AG08396 (cell line): ENCODE data around the gene SF3B3.

Experiments
- DNase-seq: peaks from one replicate; pipeline ENCODE4 v3.0.0; 2012; ENCODE audit warnings: low spot score, mixed read lengths

SF3B3 gene

GRCh38 chr16:70523743-70524398, at the start of gene SF3B3:
Gene SF3B3 (plus strand): TSS chr16:70523816. CDS start chr16:70526657, 2,841 bp downstream.
- peak; percentile 54 for DNase-seq

GRCh38 chr16:70474320-70475053, 49.1 kb upstream of the SF3B3 start:
- no peak for DNase-seq

GRCh38 chr16:70475054-70475871, 48.4 kb upstream of the SF3B3 start:
- no peak for DNase-seq

GRCh38 chr16:70476272-70477020, 47.2 kb upstream of the SF3B3 start:
- peak; percentile 94 for DNase-seq

- DNase-seq = no peak
These were observed 45.4 kb upstream of the SF3B3 start for GRCh38 chr16:70478169-70478568.

- DNase-seq = no peak
These were observed 44.7 kb upstream of the SF3B3 start for GRCh38 chr16:70478912-70479341.

- DNase-seq = no peak
These were observed 43.2 kb upstream of the SF3B3 start for GRCh38 chr16:70480127-70481105.

GRCh38 chr16:70481929-70482536, 41.6 kb upstream of the SF3B3 start:
- peak; percentile 53 for DNase-seq

GRCh38 chr16:70482624-70483023, 41.0 kb upstream of the SF3B3 start:
- no peak for DNase-seq

- no peak for DNase-seq
These were observed 40.2 kb upstream of the SF3B3 start for GRCh38 chr16:70483426-70483825.

- no peak for DNase-seq
These were observed 38.7 kb upstream of the SF3B3 start for GRCh38 chr16:70484867-70485266.

GRCh38 chr16:70490261-70490660, 33.4 kb upstream of the SF3B3 start:
- DNase-seq = no peak

GRCh38 chr16:70493802-70494201, 29.8 kb upstream of the SF3B3 start:
- DNase-seq = no peak

GRCh38 chr16:70494202-70494770, 29.3 kb upstream of the SF3B3 start:
- no peak for DNase-seq

- DNase-seq = no peak
These were observed 28.8 kb upstream of the SF3B3 start for GRCh38 chr16:70494777-70495176.

- no peak for DNase-seq
These were observed 28.0 kb upstream of the SF3B3 start for GRCh38 chr16:70495425-70496182.

GRCh38 chr16:70496513-70496912, 27.1 kb upstream of the SF3B3 start:
- no peak for DNase-seq

- no peak for DNase-seq
These were observed 14.9 kb upstream of the SF3B3 start for GRCh38 chr16:70508752-70509151.

GRCh38 chr16:70510216-70510615, 13.4 kb upstream of the SF3B3 start:
- no peak for DNase-seq
